GM12878 (cell line): ENCODE measurements around the gene EYS. TPM values are rescaled to one million over a fixed set of nuclear protein-coding genes. Genes with fewer than 3 reads are reported as not detected.

Source experiments
- ATAC-seq: fragments of 200-7000 bp; cut with Tn5 transposase; 3 replicates; pipeline ENCODE4 v1.9.1; 2020; ENCODE audit warnings: mild to moderate bottlenecking, moderate library complexity
- BruUV-seq: library from RNA; stranded (reverse); fragments of 400-500 nt; replicated peaks from 2 replicates; lab custom pipeline; 2021; lab: Mats Ljungman, UMichigan
- CTCF ChIA-PET: fragments of 300-600 bp; sonication (Branson Sonifier 250); formaldehyde crosslinking; extraction: SDS; loops from one replicate; lab custom pipeline; 2021; ENCODE audit warnings: inconsistent platforms; lab: Yijun Ruan, JAX
- POLR2A ChIA-PET: fragments of 350-600 bp; formaldehyde crosslinking; extraction: SDS; loops from one replicate; lab custom pipeline; 2021; ENCODE audit warnings: inconsistent platforms; lab: Charles Lee
- RAD21 ChIA-PET: fragments of 300-600 bp; sonication (Branson Sonifier 250); formaldehyde crosslinking; loops from one replicate; lab custom pipeline; 2023; ENCODE audit warnings: antibody characterized with exemption; ENCODE audit not compliant: unreplicated experiment; lab: Charles Lee
- SMC1A ChIA-PET: fragments of 300-600 bp; sonication (Branson Sonifier 250); formaldehyde crosslinking; loops from one replicate; lab custom pipeline; 2023; ENCODE audit not compliant: unreplicated experiment, uncharacterized antibody; lab: Charles Lee
- DNase-seq: peaks from one replicate; pipeline ENCODE4 v3.0.0-alpha.2; 2011; ENCODE audit warnings: low read depth, low spot score
- FAIRE-seq: peaks from 3 replicates; lab custom pipeline; 2011; peaks lifted over from hg19 to GRCh38; lab: Jason Lieb, UNC
- H2AFZ ChIP-seq: 2 replicates; pipeline ENCODE4 v1.6.0; 2011; ENCODE audit warnings: low read depth, low read length, control low read depth; ENCODE audit not compliant: control insufficient read depth
- H3K27ac ChIP-seq: 2 replicates; pipeline ENCODE4 v1.5.1; 2011; ENCODE audit warnings: control low read depth; ENCODE audit not compliant: control insufficient read depth, insufficient read depth
- H3K27me3 ChIP-seq, 2 experiments: replicated peaks in 1 of 2; 2 replicates each; pipeline versions ENCODE4 v1.6.0 to v1.6.1; 2011; ENCODE audit warnings: low read length in 1 of 2; ENCODE audit not compliant: control insufficient read depth in 2 of 2, insufficient read depth in 2 of 2
- H3K36me3 ChIP-seq, 2 experiments: 2 replicates each; pipeline ENCODE4 v1.5.1; 2011; ENCODE audit warnings: low read length in 1 of 2; ENCODE audit not compliant: control insufficient read depth in 2 of 2, insufficient read depth in 2 of 2
- H3K4me1 ChIP-seq: 2 replicates; pipeline ENCODE4 v1.6.1; 2011; ENCODE audit warnings: mild to moderate bottlenecking, low read length, moderate library complexity, mixed read lengths; ENCODE audit not compliant: control insufficient read depth, insufficient read depth
- H3K4me2 ChIP-seq: 2 replicates; pipeline ENCODE4 v1.6.0; 2011; ENCODE audit warnings: control low read depth; ENCODE audit not compliant: control insufficient read depth, insufficient read depth
- H3K4me3 ChIP-seq: fragments of 200-600 bp; sonication (generic); 2 replicates; pipeline ENCODE4 v1.5.1; 2016
- H3K79me2 ChIP-seq: 2 replicates; pipeline ENCODE4 v1.6.0; 2011; ENCODE audit warnings: low read length; ENCODE audit not compliant: control insufficient read depth, insufficient read depth
- H3K9ac ChIP-seq: 2 replicates; pipeline ENCODE4 v1.8.0; 2011; ENCODE audit warnings: low read length, control low read depth, mixed read lengths; ENCODE audit not compliant: control insufficient read depth, insufficient read depth
- H3K9me3 ChIP-seq: replicated peaks from 3 replicates; pipeline ENCODE4 v1.5.1; 2011; ENCODE audit warnings: mild to moderate bottlenecking, low read length; ENCODE audit not compliant: control insufficient read depth, insufficient read depth
- H4K20me1 ChIP-seq: 2 replicates; pipeline ENCODE4 v1.6.0; 2011; ENCODE audit not compliant: control insufficient read depth, insufficient read depth
- CBX5 ChIP-seq: sonication (generic); IDR thresholded peaks from 2 replicates; pipeline ENCODE4 v1.6.1; 2016; ENCODE audit warnings: low read depth, moderate library complexity, mild to moderate bottlenecking, inconsistent platforms
- E2F4 ChIP-seq: IDR thresholded peaks from 2 replicates; pipeline ENCODE4 v1.6.1; 2012; ENCODE audit warnings: low read depth, low read length, improper control_type of control experiment
- HCFC1 ChIP-seq: fragments of 150-350 bp; IDR thresholded peaks from 2 replicates; pipeline ENCODE4 v1.6.1; 2014; ENCODE audit warnings: low read length
- IKZF2 ChIP-seq, 2 experiments: fragments of 450-650 bp; IDR thresholded peaks; 2 replicates each; pipeline ENCODE4 v1.6.1; 2017; ENCODE audit warnings: mild to moderate bottlenecking in 2 of 2, moderate library complexity in 2 of 2
- MEF2B ChIP-seq: fragments of 450-650 bp; IDR thresholded peaks from 2 replicates; pipeline ENCODE4 v1.6.1; 2018; ENCODE audit warnings: mild to moderate bottlenecking, moderate library complexity; ENCODE audit not compliant: partially characterized antibody, poor library complexity, severe bottlenecking
- NBN ChIP-seq: fragments of 450-650 bp; IDR thresholded peaks from 2 replicates; pipeline ENCODE4 v1.6.1; 2016
- NFIC ChIP-seq: IDR thresholded peaks from 2 replicates; pipeline ENCODE4 v1.6.1; 2012; ENCODE audit warnings: low read depth, mild to moderate bottlenecking, inconsistent platforms, low read length, moderate library complexity
- NFYA ChIP-seq: IDR thresholded peaks from 2 replicates; pipeline ENCODE4 v1.6.1; 2011; ENCODE audit warnings: low read depth, mild to moderate bottlenecking, low read length, improper control_type of control experiment, borderline replicate concordance
- POU2F2 ChIP-seq: IDR thresholded peaks from 3 replicates; pipeline ENCODE4 v1.6.1; 2011; ENCODE audit warnings: low read depth, mild to moderate bottlenecking, low read length, borderline replicate concordance
- RELA ChIP-seq: fragments of 450-650 bp; IDR thresholded peaks from 2 replicates; pipeline ENCODE4 v1.8.0; 2014; ENCODE audit warnings: borderline replicate concordance; ENCODE audit not compliant: partially characterized antibody
- REST ChIP-seq: IDR thresholded peaks from 2 replicates; pipeline ENCODE4 v1.6.1; 2012; ENCODE audit warnings: mild to moderate bottlenecking, low read depth, low read length
- SPI1 ChIP-seq: IDR thresholded peaks from 2 replicates; pipeline ENCODE4 v1.6.1; 2011; ENCODE audit warnings: low read depth, mild to moderate bottlenecking, low read length, moderate library complexity, borderline replicate concordance; ENCODE audit not compliant: insufficient read depth
- SUPT20H ChIP-seq: IDR thresholded peaks from 2 replicates; pipeline ENCODE4 v1.6.1; 2011; ENCODE audit warnings: low read depth, mild to moderate bottlenecking, low read length, moderate library complexity, borderline replicate concordance; ENCODE audit not compliant: control insufficient read depth
- TAF1 ChIP-seq: IDR thresholded peaks from 2 replicates; pipeline ENCODE4 v1.6.1; 2011; ENCODE audit warnings: mild to moderate bottlenecking, low read depth, low read length, borderline replicate concordance
- YBX1 ChIP-seq: fragments of 450-650 bp; IDR thresholded peaks from 2 replicates; pipeline ENCODE4 v1.6.1; 2016; ENCODE audit warnings: antibody characterized with exemption
- YY1 ChIP-seq: IDR thresholded peaks from 2 replicates; pipeline ENCODE4 v1.6.1; 2011; ENCODE audit warnings: low read depth, mild to moderate bottlenecking, low read length
- ZBTB4 ChIP-seq: fragments of 450-650 bp; formaldehyde crosslinking; IDR thresholded peaks from 2 replicates; pipeline ENCODE4 v1.4.0; 2022; ENCODE audit warnings: mild to moderate bottlenecking, moderate library complexity
- in situ Hi-C: fragments of 300-500 bp; cut with MboI; formaldehyde crosslinking; loops from 9 replicates; pipeline ENCODE4 v1.14.3; 2018; ENCODE audit warnings: mixed read lengths
- intact Hi-C: fragments of 100-400 bp; cut with micrococcal nuclease; formaldehyde crosslinking; loops from one replicate; pipeline ENCODE4 v1.14.2; 2022; ENCODE audit not compliant: unreplicated experiment
- polyA plus RNA-seq, 11 experiments: library from polyadenylated mRNA; depleted of rRNA in 4 of 11; unstranded in 6 of 11; stranded (reverse) in 5 of 11; fragments of >200 nt; fragmentation: Nextera tagmentation in 4 of 11; fragmentation: Illumina TruSeq in 1 of 11; extraction: Ambion mirVana in 4 of 11; extraction: Trizol in 1 of 11; gene quantifications; 1 replicate in 1 of 11; 2 replicates in 10 of 11; pipeline versions ENCODE4 v1.2.1 to v1.2.3, GENCODE V29; 2011 to 2016; ENCODE audit warnings: inconsistent platforms in 2 of 11, missing spikeins in 2 of 11, low read depth in 1 of 11
- total RNA-seq, 4 experiments: library from RNA; depleted of rRNA in 3 of 4; stranded (reverse); fragments of >200 nt in 3 of 4; fragmentation: Illumina TruSeq in 1 of 4; extraction: Trizol in 1 of 4; gene quantifications; 2 replicates each; pipeline versions ENCODE4 v1.2.1 to v1.2.3, GENCODE V29; 2013 to 2021

Gene EYS
- total and polyA plus RNA-seq, 10 of the 15 experiments (the other 5 are each of a cell fraction or from before 2014, with no cell fraction given), result under 0.01 to 0.14 (median 0.02) TPM; not detected in 1

- TF ChIP-seq MEF2B, result no peak
- no peak for TF ChIP-seq TAF1
- no peak for TF ChIP-seq POU2F2
- no peak for TF ChIP-seq CBX5
- TF ChIP-seq HCFC1, result no peak
- no peak for TF ChIP-seq REST
These were observed 832.2 kb downstream of the EYS start (continued) for GRCh38 chr6:64874776-64875175.

GRCh38 chr6:64872633-64873032 is 834.4 kb downstream of the EYS start:
- ChIA-PET POLR2A (no interaction called here), CTCF (no interaction called here)
- no peaks in the 10 kb centered on the region for H4K20me1 ChIP-seq
- TF ChIP-seq SPI1 (no peak), SUPT20H (no peak), RELA (no peak), E2F4 (no peak), YBX1 (no peak), NFYA (no peak), TAF1 (no peak), NBN (no peak), YY1 (no peak), NFIC (no peak), ZBTB4 (CRISPR knock-in tag) (no peak), IKZF2 (IDR thresholded peaks at IDR 0.05) (no peak)

More at GRCh38 chr6:64872633-64873032, 834.4 kb downstream of the EYS start:
- FAIRE-seq (no peak), ATAC-seq (no peak), DNase-seq (no peak)
- intact Hi-C loops, result no loop called here
- H3K36me3 ChIP-seq, result no peaks in the 10 kb centered on the region
- in situ Hi-C loops, result no loop called here
- no peaks in the 10 kb centered on the region for H3K9me3 ChIP-seq
- no peak overlapping the region for H3K27ac ChIP-seq
- ChIA-PET RAD21 (no interaction called here), SMC1A (no interaction called here)
- no peak overlapping the region for H2AFZ ChIP-seq
- H3K4me3 ChIP-seq, result no peak overlapping the region
- H3K9ac ChIP-seq, result no peak overlapping the region
- H3K79me2 ChIP-seq, result no peaks in the 10 kb centered on the region
- H3K4me1 ChIP-seq, result no peaks in the 10 kb centered on the region
- H3K4me2 ChIP-seq, result no peak overlapping the region
- no TSS peak for BruUV-seq
- no peaks in the 10 kb centered on the region for H3K27me3 ChIP-seq
